Kidney epithelial cell (primary cell): ENCODE measurements around the gene GRIK1. TPM values are rescaled to one million over a fixed set of nuclear protein-coding genes. Genes with fewer than 3 reads are reported as not detected.

Experiments used
- DNase-seq: peaks from one replicate; pipeline ENCODE4 v3.0.0-alpha.2; 2010; ENCODE audit warnings: low read depth
- H3K27me3 ChIP-seq: 2 replicates; pipeline ENCODE4 v1.6.0; 2011; ENCODE audit warnings: low read length; ENCODE audit not compliant: control insufficient read depth, insufficient read depth
- H3K36me3 ChIP-seq: 2 replicates; pipeline ENCODE4 v1.5.1; 2011; ENCODE audit warnings: low read length; ENCODE audit not compliant: control insufficient read depth, insufficient read depth
- H3K4me3 ChIP-seq: 2 replicates; pipeline ENCODE4 v1.5.1; 2011; ENCODE audit warnings: low read depth, mild to moderate bottlenecking, control low read depth, low read length
- CTCF ChIP-seq: IDR thresholded peaks from 2 replicates; pipeline ENCODE4 v1.5.1; 2011; ENCODE audit warnings: mild to moderate bottlenecking, moderate library complexity, low read length, control low read depth, inconsistent platforms; ENCODE audit not compliant: insufficient read depth, poor library complexity, severe bottlenecking
- total RNA-seq: library from RNA; depleted of rRNA; stranded (reverse); fragments of >200 nt; gene quantifications from 2 replicates; pipeline ENCODE4 v1.2.3, GENCODE V29; 2015

The GRIK1 gene
- total RNA-seq, 1 donor from 2014 or later, result not detected

GRCh38 chr21:29718081-29718815 lies 221.5 kb downstream of the GRIK1 start:
- H3K36me3 ChIP-seq, result no peaks in the 10 kb centered on the region
- no peak overlapping the region for H3K4me3 ChIP-seq
- no peak for TF ChIP-seq CTCF
- no peaks in the 10 kb centered on the region for H3K27me3 ChIP-seq
- DNase-seq, result no peak

- H3K4me3 ChIP-seq, result no peak overlapping the region
- H3K27me3 ChIP-seq, result no peaks in the 10 kb centered on the region
- TF ChIP-seq CTCF, result no peak
- DNase-seq, result no peak
- no peaks in the 10 kb centered on the region for H3K36me3 ChIP-seq
Measured at GRCh38 chr21:29717659-29718058, 222.1 kb downstream of the GRIK1 start.

GRCh38 chr21:29716753-29717152 lies 223.0 kb downstream of the GRIK1 start:
- no peak for DNase-seq
- H3K36me3 ChIP-seq, result no peaks in the 10 kb centered on the region
- no peaks in the 10 kb centered on the region for H3K27me3 ChIP-seq
- H3K4me3 ChIP-seq, result no peak overlapping the region
- no peak for TF ChIP-seq CTCF

GRCh38 chr21:29715089-29715488 lies 224.7 kb downstream of the GRIK1 start:
- Histone ChIP-seq H3K4me3 (no peak overlapping the region), H3K36me3 (no peaks in the 10 kb centered on the region), H3K27me3 (no peaks in the 10 kb centered on the region)
- DNase-seq, result no peak
- TF ChIP-seq CTCF, result no peak

GRCh38 chr21:29712818-29713217 lies 227.0 kb downstream of the GRIK1 start:
- TF ChIP-seq CTCF, result no peak
- no peak overlapping the region for H3K4me3 ChIP-seq
- no peaks in the 10 kb centered on the region for H3K36me3 ChIP-seq
- no peaks in the 10 kb centered on the region for H3K27me3 ChIP-seq
- no peak for DNase-seq

- no peak for DNase-seq
- Histone ChIP-seq H3K27me3 (no peaks in the 10 kb centered on the region), H3K4me3 (no peak overlapping the region), H3K36me3 (no peaks in the 10 kb centered on the region)
- no peak for TF ChIP-seq CTCF
Measured at GRCh38 chr21:29711236-29711635, 228.6 kb downstream of the GRIK1 start.
